Endothelial cell of umbilical vein (primary cell): ENCODE data around the gene TFCP2. TPM values are rescaled to one million over a fixed set of nuclear protein-coding genes. Genes with fewer than 3 reads are reported as not detected.

ENCODE experiments used
- BruUV-seq: library from RNA; stranded (reverse); fragments of 400-500 nt; replicated peaks from 2 replicates; lab custom pipeline; 2021; lab: Mats Ljungman, UMichigan
- CTCF ChIA-PET: fragments of 300-600, 350-600 bp; sonication (Branson Sonifier 250); formaldehyde crosslinking; loops from one replicate; lab custom pipeline; 2021; ENCODE audit warnings: antibody characterized with exemption, inconsistent platforms; lab: Charles Lee
- POLR2A ChIA-PET: fragments of 300-600, 350-600 bp; sonication (Branson Sonifier 250); formaldehyde crosslinking; loops from one replicate; lab custom pipeline; 2021; ENCODE audit warnings: antibody characterized with exemption, inconsistent platforms; lab: Charles Lee
- DNase-seq: peaks from one replicate; pipeline ENCODE4 v3.0.0-alpha.2; 2011; ENCODE audit warnings: low read depth, low spot score
- FAIRE-seq: peaks from 2 replicates; lab custom pipeline; 2011; peaks lifted over from hg19 to GRCh38; lab: Jason Lieb, UNC
- H2AFZ ChIP-seq: 2 replicates; pipeline ENCODE4 v1.6.0; 2012; ENCODE audit warnings: low read depth, low read length, control low read depth, inconsistent platforms
- H3K27ac ChIP-seq: 2 replicates; pipeline ENCODE4 v1.5.1; 2011; ENCODE audit warnings: low read depth, mild to moderate bottlenecking, control low read depth, low read length, moderate library complexity; ENCODE audit not compliant: insufficient read depth
- H3K27me3 ChIP-seq, 2 experiments: 2 replicates each; pipeline versions ENCODE4 v1.6.0 to v1.6.1; 2011; ENCODE audit warnings: low read length in 2 of 2, mixed read lengths in 1 of 2; ENCODE audit not compliant: control insufficient read depth in 2 of 2, insufficient read depth in 2 of 2
- H3K36me3 ChIP-seq, 2 experiments: 2 replicates in 1 of 2; 3 replicates in 1 of 2; pipeline ENCODE4 v1.5.1; 2011; ENCODE audit warnings: low read length in 2 of 2, mild to moderate bottlenecking in 1 of 2, moderate library complexity in 1 of 2; ENCODE audit not compliant: control insufficient read depth in 2 of 2, insufficient read depth in 2 of 2; ENCODE audit errors: extremely low read depth in 1 of 2
- H3K4me1 ChIP-seq: 3 replicates; pipeline ENCODE4 v1.5.1; 2011; ENCODE audit warnings: mild to moderate bottlenecking, low read length; ENCODE audit not compliant: control insufficient read depth, insufficient read depth; ENCODE audit errors: extremely low read depth
- H3K4me2 ChIP-seq: 2 replicates; pipeline ENCODE4 v1.6.1; 2011; ENCODE audit warnings: low read length, control low read depth, mixed read lengths; ENCODE audit not compliant: insufficient read depth
- H3K4me3 ChIP-seq, 3 experiments: fragments of 200-600 bp in 1 of 3; sonication (generic), shearing (Covaris generic) in 1 of 3; replicated peaks in 1 of 3; 2 replicates each; pipeline ENCODE4 v1.5.1; 2011 to 2016; ENCODE audit warnings: control low read depth in 3 of 3, low read length in 3 of 3, mild to moderate bottlenecking in 2 of 3, inconsistent platforms in 1 of 3, low read depth in 1 of 3, moderate library complexity in 1 of 3; ENCODE audit not compliant: insufficient read depth in 1 of 3
- H3K79me2 ChIP-seq: 2 replicates; pipeline ENCODE4 v1.6.0; 2012; ENCODE audit warnings: low read length, inconsistent platforms; ENCODE audit not compliant: control insufficient read depth, insufficient read depth
- H3K9ac ChIP-seq: replicated peaks from 2 replicates; pipeline ENCODE3; 2011; ENCODE audit warnings: low read length, control low read depth; ENCODE audit not compliant: insufficient read depth; ENCODE audit errors: extremely low read depth
- H3K9me1 ChIP-seq: replicated peaks from 3 replicates; pipeline ENCODE4 v1.6.0; 2011; ENCODE audit warnings: mild to moderate bottlenecking, low read length; ENCODE audit not compliant: control insufficient read depth, insufficient read depth; ENCODE audit errors: extremely low read depth
- H3K9me3 ChIP-seq: replicated peaks from 2 replicates; pipeline ENCODE4 v1.5.1; 2012; ENCODE audit warnings: low read length, inconsistent platforms; ENCODE audit not compliant: control insufficient read depth, insufficient read depth
- H4K20me1 ChIP-seq: replicated peaks from 2 replicates; pipeline ENCODE3; 2011; ENCODE audit warnings: mild to moderate bottlenecking, low read length; ENCODE audit not compliant: control insufficient read depth, insufficient read depth; ENCODE audit errors: extremely low read depth
- EZH2 ChIP-seq: IDR thresholded peaks from 2 replicates; pipeline ENCODE4 v1.6.1; 2012; ENCODE audit warnings: borderline replicate concordance, low read depth, mild to moderate bottlenecking, moderate library complexity, low read length, inconsistent platforms; ENCODE audit not compliant: severe bottlenecking
- FOS ChIP-seq: IDR thresholded peaks from 2 replicates; pipeline ENCODE4 v1.6.1; 2011; ENCODE audit warnings: mild to moderate bottlenecking, low read length, moderate library complexity, borderline replicate concordance; ENCODE audit not compliant: insufficient read depth
- GATA2 ChIP-seq: IDR thresholded peaks from 2 replicates; pipeline ENCODE4 v1.7.0; 2011; ENCODE audit warnings: low read depth, mild to moderate bottlenecking, moderate library complexity, mixed read lengths, low read length; ENCODE audit not compliant: insufficient read length, insufficient read depth
- JUN ChIP-seq: IDR thresholded peaks from 2 replicates; pipeline ENCODE4 v1.6.1; 2011; ENCODE audit warnings: borderline replicate concordance, low read depth; ENCODE audit not compliant: insufficient read length, insufficient read depth
- MYC ChIP-seq: IDR thresholded peaks from one replicate; pipeline ENCODE4 v1.6.1; 2011; ENCODE audit warnings: mild to moderate bottlenecking, low read depth, low read length
- POLR2A ChIP-seq: IDR thresholded peaks from 2 replicates; pipeline ENCODE4 v1.6.1; 2012; ENCODE audit warnings: low read depth, mild to moderate bottlenecking, control low read depth, low read length
- POLR2AphosphoS5 ChIP-seq: IDR thresholded peaks from 2 replicates; pipeline ENCODE4 v1.6.1; 2012; ENCODE audit warnings: low read depth, mild to moderate bottlenecking, control low read depth, low read length, moderate library complexity; ENCODE audit not compliant: insufficient read depth
- dilution Hi-C: fragments of 300-500 bp; cut with MboI; formaldehyde crosslinking; loops from one replicate; pipeline ENCODE4 v1.15.0; 2019; ENCODE audit warnings: low sequenced_read_pairs; ENCODE audit not compliant: extremely low pct_ligation_motif_present
- intact Hi-C: fragments of 100-400 bp; cut with micrococcal nuclease; formaldehyde crosslinking; loops from one replicate; pipeline ENCODE4 v1.10.0; 2022
- polyA plus RNA-seq, 4 experiments: library from polyadenylated mRNA; depleted of rRNA in 3 of 4; stranded (reverse) in 3 of 4; unstranded in 1 of 4; fragments of >200 nt; gene quantifications; 2 replicates each; pipeline versions ENCODE4 v1.2.1 to v1.2.3, GENCODE V29; 2011 to 2012; ENCODE audit warnings: missing spikeins in 1 of 4
- total RNA-seq: library from RNA; stranded (reverse); gene quantifications from 2 replicates; pipeline ENCODE4 v1.2.3, GENCODE V29; 2021
- TF ChIP-seq, protein P1 (sequence below): IDR thresholded peaks from 2 replicates; pipeline ENCODE4 v1.6.1; 2011; ENCODE audit not compliant: insufficient read depth, insufficient read length
- TF ChIP-seq, protein P2 (sequence below), 2 donors: IDR thresholded peaks; 1 replicate in 1 of 2; 2 replicates in 1 of 2; pipeline ENCODE4 v1.5.1; 2011; ENCODE audit warnings: low read length in 2 of 2, mild to moderate bottlenecking in 2 of 2, moderate library complexity in 2 of 2, control low read depth in 1 of 2, inconsistent platforms in 1 of 2, low read depth in 1 of 2; ENCODE audit not compliant: insufficient read depth in 1 of 2; ENCODE audit errors: extremely low read depth in 1 of 2

Gene TFCP2
- total and polyA plus RNA-seq, 2 donors (not counting 3 experiments of a cell fraction or from before 2014, with no cell fraction given): 10.2 to 28.6 TPM

DNA sequence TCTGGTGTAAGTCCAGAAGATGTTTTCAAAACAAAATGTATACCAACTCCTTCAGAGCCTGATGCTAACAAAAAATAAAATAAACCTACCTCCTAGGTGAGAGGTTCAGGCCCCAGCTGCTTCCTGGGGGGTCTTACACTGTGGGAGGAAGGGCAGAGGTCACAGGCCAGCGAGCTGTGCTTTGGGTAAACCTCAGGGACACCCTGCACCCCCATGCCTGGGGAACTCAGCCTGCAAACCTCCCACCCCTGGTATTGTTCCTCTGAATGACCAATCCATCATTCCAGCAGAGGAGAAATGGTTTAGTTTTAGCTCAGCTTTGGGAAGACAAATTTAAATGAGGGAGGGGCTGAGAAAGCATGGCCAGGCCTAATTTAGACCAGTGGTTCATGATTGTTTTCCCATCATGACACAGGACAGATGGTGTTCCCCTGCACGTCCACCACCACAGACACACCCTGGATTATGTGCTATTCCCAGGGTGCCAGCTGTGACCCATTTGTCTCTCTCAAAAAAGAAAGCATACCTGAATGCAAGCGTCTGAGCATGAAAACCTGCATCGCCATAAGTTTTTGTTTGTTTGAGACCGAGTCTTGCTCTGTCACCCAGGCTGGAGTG lies 14.5 kb upstream of the TFCP2 start:
- peaks cover 2% of the 10 kb centered on the region for H3K4me1 ChIP-seq
- no peaks in the 10 kb centered on the region for H3K36me3 ChIP-seq
- dilution Hi-C loops (no loop called here), intact Hi-C loops (no loop called here)
- H3K79me2 ChIP-seq: no peaks in the 10 kb centered on the region
- ChIA-PET CTCF (interaction anchor here (0.9 to 1.2 kb wide), 2 partner anchors 83 to 153 kb away, joined by 3 to 4 read pairs; no protein-coding TSS in a partner anchor), POLR2A (no interaction called here)
- no peak overlapping the region for H3K4me3 ChIP-seq
- no peak overlapping the region for H3K27ac ChIP-seq
- no peak overlapping the region for H3K9ac ChIP-seq
- no TSS peak for BruUV-seq
- H3K27me3 ChIP-seq: no peaks in the 10 kb centered on the region
- TF ChIP-seq, protein P1, sequence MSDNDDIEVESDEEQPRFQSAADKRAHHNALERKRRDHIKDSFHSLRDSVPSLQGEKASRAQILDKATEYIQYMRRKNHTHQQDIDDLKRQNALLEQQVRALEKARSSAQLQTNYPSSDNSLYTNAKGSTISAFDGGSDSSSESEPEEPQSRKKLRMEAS: no peak
- TF ChIP-seq POLR2A (no peak), GATA2 (no peak)
- no peaks in the 10 kb centered on the region for H3K9me1 ChIP-seq
- H3K4me2 ChIP-seq: no peak overlapping the region
- H4K20me1 ChIP-seq: no peaks in the 10 kb centered on the region
- no peak overlapping the region for H2AFZ ChIP-seq
- FAIRE-seq: no peak
- DNase-seq: peak; percentile 5
- no peaks in the 10 kb centered on the region for H3K9me3 ChIP-seq

DNA sequence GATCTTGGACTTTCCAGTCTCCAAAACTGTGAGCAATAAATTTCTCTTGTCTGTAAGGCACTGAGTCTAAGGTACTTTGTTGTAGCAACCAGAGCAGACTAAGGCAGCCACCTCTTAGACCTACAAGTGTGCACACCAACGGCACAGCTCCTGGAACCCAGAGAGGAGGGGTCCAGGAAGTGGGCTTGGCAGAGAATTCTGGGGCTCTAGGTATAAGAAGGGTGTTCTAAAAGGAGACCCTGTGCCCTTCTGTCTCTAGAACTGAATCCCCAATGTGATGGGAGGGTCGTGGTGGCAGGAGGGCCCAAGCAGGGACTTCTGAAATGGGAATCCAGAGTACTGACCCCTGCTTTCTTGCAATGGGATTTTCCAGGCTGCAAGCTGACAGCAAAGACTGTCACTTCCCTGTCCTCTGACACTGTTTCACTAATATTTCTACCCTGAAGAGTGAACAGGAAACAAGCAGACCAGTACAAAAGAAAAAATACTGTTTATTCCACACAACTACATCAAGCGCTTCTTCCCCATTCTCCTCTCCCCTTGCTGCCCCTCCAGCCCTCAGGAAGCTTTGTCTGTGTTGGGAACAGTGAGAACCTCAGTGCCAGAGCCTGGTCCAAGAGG lies 13.6 kb upstream of the TFCP2 start:
- TF ChIP-seq MYC: no peak
- no peak for TF ChIP-seq FOS
- no peak for TF ChIP-seq EZH2
- TF ChIP-seq, protein P1: no peak
- no peak for TF ChIP-seq POLR2AphosphoS5
- TF ChIP-seq, protein P2, sequence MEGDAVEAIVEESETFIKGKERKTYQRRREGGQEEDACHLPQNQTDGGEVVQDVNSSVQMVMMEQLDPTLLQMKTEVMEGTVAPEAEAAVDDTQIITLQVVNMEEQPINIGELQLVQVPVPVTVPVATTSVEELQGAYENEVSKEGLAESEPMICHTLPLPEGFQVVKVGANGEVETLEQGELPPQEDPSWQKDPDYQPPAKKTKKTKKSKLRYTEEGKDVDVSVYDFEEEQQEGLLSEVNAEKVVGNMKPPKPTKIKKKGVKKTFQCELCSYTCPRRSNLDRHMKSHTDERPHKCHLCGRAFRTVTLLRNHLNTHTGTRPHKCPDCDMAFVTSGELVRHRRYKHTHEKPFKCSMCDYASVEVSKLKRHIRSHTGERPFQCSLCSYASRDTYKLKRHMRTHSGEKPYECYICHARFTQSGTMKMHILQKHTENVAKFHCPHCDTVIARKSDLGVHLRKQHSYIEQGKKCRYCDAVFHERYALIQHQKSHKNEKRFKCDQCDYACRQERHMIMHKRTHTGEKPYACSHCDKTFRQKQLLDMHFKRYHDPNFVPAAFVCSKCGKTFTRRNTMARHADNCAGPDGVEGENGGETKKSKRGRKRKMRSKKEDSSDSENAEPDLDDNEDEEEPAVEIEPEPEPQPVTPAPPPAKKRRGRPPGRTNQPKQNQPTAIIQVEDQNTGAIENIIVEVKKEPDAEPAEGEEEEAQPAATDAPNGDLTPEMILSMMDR (IDR thresholded peaks at IDR 0.05; ENCODE audit: extremely low read depth in 1 of 2, insufficient read depth in 1 of 2, low read depth in 1 of 2, low read length in 2 of 2): no peak
- no peak for TF ChIP-seq GATA2
- no peak for TF ChIP-seq JUN
- TF ChIP-seq POLR2A: no peak
- intact Hi-C loops: no loop called here

More for the DNA sequence above, 13.6 kb upstream of the TFCP2 start:
- POLR2A ChIA-PET: no interaction called here
- CTCF ChIA-PET: no interaction called here
- Histone ChIP-seq H4K20me1 (no peaks in the 10 kb centered on the region), H3K4me1 (peaks cover 2% of the 10 kb centered on the region), H2AFZ (peak overlapping the region; percentile 3), H3K36me3 (no peaks in the 10 kb centered on the region), H3K9ac (no peak overlapping the region), H3K4me2 (no peak overlapping the region), H3K9me3 (no peaks in the 10 kb centered on the region), H3K4me3 (no peak overlapping the region), H3K27me3 (no peaks in the 10 kb centered on the region), H3K79me2 (no peaks in the 10 kb centered on the region), H3K27ac (no peak overlapping the region), H3K9me1 (no peaks in the 10 kb centered on the region)
- dilution Hi-C loops: no loop called here
- DNase-seq: peak; percentile 36
- BruUV-seq: no TSS peak
- peak; percentile 74 for FAIRE-seq
